ENCODE results near the gene HPD.

DNA sequence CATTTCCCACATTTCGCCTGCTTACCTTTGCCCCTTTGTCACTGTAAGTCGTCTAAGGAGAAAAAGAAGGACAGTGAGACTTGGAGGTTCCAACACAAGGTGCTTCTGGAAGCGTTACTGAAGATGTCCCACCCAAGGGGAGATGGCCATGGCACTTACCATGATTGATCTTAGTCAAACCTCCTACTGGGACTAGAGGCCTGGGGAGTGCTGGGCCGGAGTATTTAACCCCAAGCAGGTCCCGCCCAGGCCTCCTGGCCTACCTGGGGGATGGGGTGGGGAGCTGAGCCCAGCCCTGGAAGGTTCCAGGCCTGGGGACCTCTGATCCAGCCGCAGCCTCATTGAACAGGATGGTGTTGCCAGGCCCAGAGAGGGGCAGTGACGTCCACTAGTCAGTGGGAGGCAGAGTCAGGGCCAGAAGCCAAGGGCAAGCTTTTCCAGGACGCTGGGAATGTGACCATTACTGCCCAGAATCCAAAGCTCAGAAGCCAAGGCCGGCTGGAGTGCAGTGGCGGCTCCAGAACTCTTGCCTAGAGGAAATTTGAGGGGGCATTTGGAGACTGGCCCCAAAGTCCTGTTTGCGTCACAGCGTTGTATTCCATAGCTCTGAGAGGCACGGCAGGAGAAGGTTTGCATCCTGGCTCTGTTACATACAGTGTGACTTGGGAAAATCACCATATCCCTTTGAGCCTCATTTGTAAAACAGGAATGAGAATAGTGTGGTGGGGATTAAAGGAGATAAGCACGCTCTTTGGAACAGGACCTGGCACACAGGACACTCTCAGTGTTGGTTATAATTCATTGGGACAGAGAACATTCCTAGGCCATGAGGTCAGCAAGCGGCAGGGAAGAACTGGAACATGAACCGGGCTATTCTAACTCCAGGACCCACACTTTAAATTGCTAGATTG is at the start of gene HPD:
- TF ChIP-seq POLR2A (IDR thresholded peaks at IDR 0.05) (no peak), POLR2AphosphoS5 (IDR thresholded peaks at IDR 0.05) (peak; percentile 52)
- TF ChIP-seq, protein P1, sequence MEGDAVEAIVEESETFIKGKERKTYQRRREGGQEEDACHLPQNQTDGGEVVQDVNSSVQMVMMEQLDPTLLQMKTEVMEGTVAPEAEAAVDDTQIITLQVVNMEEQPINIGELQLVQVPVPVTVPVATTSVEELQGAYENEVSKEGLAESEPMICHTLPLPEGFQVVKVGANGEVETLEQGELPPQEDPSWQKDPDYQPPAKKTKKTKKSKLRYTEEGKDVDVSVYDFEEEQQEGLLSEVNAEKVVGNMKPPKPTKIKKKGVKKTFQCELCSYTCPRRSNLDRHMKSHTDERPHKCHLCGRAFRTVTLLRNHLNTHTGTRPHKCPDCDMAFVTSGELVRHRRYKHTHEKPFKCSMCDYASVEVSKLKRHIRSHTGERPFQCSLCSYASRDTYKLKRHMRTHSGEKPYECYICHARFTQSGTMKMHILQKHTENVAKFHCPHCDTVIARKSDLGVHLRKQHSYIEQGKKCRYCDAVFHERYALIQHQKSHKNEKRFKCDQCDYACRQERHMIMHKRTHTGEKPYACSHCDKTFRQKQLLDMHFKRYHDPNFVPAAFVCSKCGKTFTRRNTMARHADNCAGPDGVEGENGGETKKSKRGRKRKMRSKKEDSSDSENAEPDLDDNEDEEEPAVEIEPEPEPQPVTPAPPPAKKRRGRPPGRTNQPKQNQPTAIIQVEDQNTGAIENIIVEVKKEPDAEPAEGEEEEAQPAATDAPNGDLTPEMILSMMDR (IDR thresholded peaks at IDR 0.05): no peak

Data from prostate gland (tissue), 2 donors.